Mesendoderm (in vitro differentiated cells): ENCODE results near the gene ITGA11.
A peak's percentile ranks its signal among the peaks of the same experiment; 100 is the strongest.

Source experiments
- DNase-seq: peaks from one replicate; pipeline ENCODE4 v3.0.0; 2013
- H2AK5ac ChIP-seq: 2 replicates; pipeline ENCODE4 v1.6.1; 2013; ENCODE audit warnings: low read length, inconsistent platforms
- H2BK120ac ChIP-seq: 2 replicates; pipeline ENCODE4 v1.6.1; 2013; ENCODE audit warnings: low read depth, mild to moderate bottlenecking, low read length, moderate library complexity, mixed read lengths
- H2BK15ac ChIP-seq: replicated peaks from 2 replicates; pipeline ENCODE4 v1.6.1; 2013; ENCODE audit warnings: low read depth, mild to moderate bottlenecking, moderate library complexity
- H2BK5ac ChIP-seq: 2 replicates; pipeline ENCODE4 v1.6.1; 2013; ENCODE audit warnings: low read length, inconsistent platforms
- H3K18ac ChIP-seq: 2 replicates; pipeline ENCODE4 v1.6.1; 2013; ENCODE audit warnings: mild to moderate bottlenecking, low read length, mixed read lengths
- H3K23ac ChIP-seq: one replicate; pipeline ENCODE4 v1.6.1; 2013; ENCODE audit warnings: low read length
- H3K27ac ChIP-seq: 2 replicates; pipeline ENCODE4 v1.5.1; 2013; ENCODE audit warnings: low read depth, mild to moderate bottlenecking, inconsistent platforms, low read length, moderate library complexity
- H3K27me3 ChIP-seq: 2 replicates; pipeline ENCODE4 v1.6.1; 2013; ENCODE audit warnings: low read length, control low read depth, mild to moderate bottlenecking, inconsistent platforms; ENCODE audit not compliant: insufficient read depth, poor library complexity
- H3K36me3 ChIP-seq: 2 replicates; pipeline ENCODE4 v1.6.1; 2013; ENCODE audit warnings: low read length, inconsistent platforms; ENCODE audit not compliant: control insufficient read depth, insufficient read depth
- H3K4ac ChIP-seq: one replicate; pipeline ENCODE4 v1.6.1; 2013; ENCODE audit warnings: low read depth, mild to moderate bottlenecking, low read length, moderate library complexity
- H3K4me1 ChIP-seq: 2 replicates; pipeline ENCODE4 v1.6.1; 2013; ENCODE audit warnings: low read depth, low read length, inconsistent platforms; ENCODE audit not compliant: control insufficient read depth
- H3K4me2 ChIP-seq: 2 replicates; pipeline ENCODE4 v1.6.1; 2013; ENCODE audit warnings: low read length
- H3K4me3 ChIP-seq: 2 replicates; pipeline ENCODE4 v1.5.1; 2013; ENCODE audit warnings: mild to moderate bottlenecking, low read length
- H3K56ac ChIP-seq: one replicate; pipeline ENCODE4 v1.6.1; 2013; ENCODE audit warnings: low read length
- H3K79me1 ChIP-seq: 2 replicates; pipeline ENCODE4 v1.6.1; 2013; ENCODE audit warnings: low read length, inconsistent platforms
- H3K79me2 ChIP-seq: 2 replicates; pipeline ENCODE4 v1.6.1; 2013; ENCODE audit warnings: mild to moderate bottlenecking, low read length; ENCODE audit not compliant: control insufficient read depth, insufficient read depth
- H3K9ac ChIP-seq: 2 replicates; pipeline ENCODE4 v1.6.1; 2013; ENCODE audit warnings: low read length, inconsistent platforms
- H4K5ac ChIP-seq: one replicate; pipeline ENCODE4 v1.6.1; 2013; ENCODE audit warnings: low read length
- H4K8ac ChIP-seq: one replicate; pipeline ENCODE4 v1.6.1; 2013; ENCODE audit warnings: low read depth, mild to moderate bottlenecking, control low read depth, low read length, moderate library complexity
- WGBS: extraction: QIAGEN DNeasy Blood & Tissue Kit; methylation state at CpG from one replicate; pipeline ENCODE4 v1.1.7; 2013; ENCODE audit warnings: low lambda C conversion rate, missing lambda C conversion rate; ENCODE audit not compliant: insufficient coverage; ENCODE audit errors: extremely low coverage; 5-methylcytosine and 5-hydroxymethylcytosine counted together

The ITGA11 gene

GRCh38 chr15:68284616-68285258 is 147.2 kb downstream of the ITGA11 start:
- Histone ChIP-seq H3K18ac (no peak overlapping the region), H3K27me3 (no peaks in the 10 kb centered on the region), H3K56ac (no peak overlapping the region), H3K4me1 (peaks cover 2% of the 10 kb centered on the region), H3K4me2 (no peak overlapping the region), H3K79me2 (peaks cover 60% of the 10 kb centered on the region), H2BK120ac (no peak overlapping the region), H3K79me1 (peaks cover 8% of the 10 kb centered on the region), H4K8ac (no peak overlapping the region), H3K27ac (no peak overlapping the region), H3K23ac (no peak overlapping the region), H3K9ac (no peak overlapping the region), H2BK15ac (no peak overlapping the region), H3K36me3 (no peaks in the 10 kb centered on the region), H2BK5ac (no peak overlapping the region), H2AK5ac (no peak overlapping the region), H3K4me3 (no peak overlapping the region), H3K4ac (no peak overlapping the region), H4K5ac (no peak overlapping the region)
- WGBS: no CpG with 5 or more reads among the region's 7 CpGs
- no peak for DNase-seq

GRCh38 chr15:68283401-68283800 is 148.6 kb downstream of the ITGA11 start:
- peaks cover 8% of the 10 kb centered on the region for H3K79me1 ChIP-seq
- no peak overlapping the region for H3K4me3 ChIP-seq
- H4K8ac ChIP-seq: no peak overlapping the region
- no peak overlapping the region for H2AK5ac ChIP-seq
- H3K56ac ChIP-seq: no peak overlapping the region
- no peak overlapping the region for H2BK5ac ChIP-seq
- no CpG with 5 or more reads among the region's 2 CpGs for WGBS
- no peak overlapping the region for H3K4ac ChIP-seq
- H3K4me1 ChIP-seq: peaks cover 3% of the 10 kb centered on the region
- no peaks in the 10 kb centered on the region for H3K36me3 ChIP-seq
- H3K9ac ChIP-seq: no peak overlapping the region
- H3K4me2 ChIP-seq: no peak overlapping the region
- no peak for DNase-seq
- peaks cover 65% of the 10 kb centered on the region for H3K79me2 ChIP-seq
- H2BK15ac ChIP-seq: no peak overlapping the region
- H3K27me3 ChIP-seq: no peaks in the 10 kb centered on the region
- H3K27ac ChIP-seq: no peak overlapping the region
- H2BK120ac ChIP-seq: no peak overlapping the region
- no peak overlapping the region for H4K5ac ChIP-seq
- H3K18ac ChIP-seq: no peak overlapping the region
- no peak overlapping the region for H3K23ac ChIP-seq

- H2BK5ac ChIP-seq: no peak overlapping the region
- H3K27ac ChIP-seq: no peak overlapping the region
- no peak overlapping the region for H3K9ac ChIP-seq
- H3K4ac ChIP-seq: no peak overlapping the region
- H2BK15ac ChIP-seq: no peak overlapping the region
- DNase-seq: no peak
- H3K36me3 ChIP-seq: no peaks in the 10 kb centered on the region
- H3K4me2 ChIP-seq: no peak overlapping the region
- no peak overlapping the region for H3K23ac ChIP-seq
- H3K79me1 ChIP-seq: peaks cover 6% of the 10 kb centered on the region
- H2AK5ac ChIP-seq: no peak overlapping the region
- no peaks in the 10 kb centered on the region for H3K27me3 ChIP-seq
- H3K79me2 ChIP-seq: peaks cover 52% of the 10 kb centered on the region
- no peak overlapping the region for H3K18ac ChIP-seq
- H3K4me3 ChIP-seq: no peak overlapping the region
- peaks cover 3% of the 10 kb centered on the region for H3K4me1 ChIP-seq
- H4K8ac ChIP-seq: no peak overlapping the region
- no peak overlapping the region for H2BK120ac ChIP-seq
- no peak overlapping the region for H4K5ac ChIP-seq
- WGBS: no CpG with 5 or more reads among the region's 1 CpG
- no peak overlapping the region for H3K56ac ChIP-seq
Measured at GRCh38 chr15:68281008-68281407, 151.0 kb downstream of the ITGA11 start.

- H3K4me2 ChIP-seq: peak overlapping the region; percentile 7
- no peak overlapping the region for H3K23ac ChIP-seq
- peak overlapping the region; percentile 41 for H3K9ac ChIP-seq
- H3K4ac ChIP-seq: no peak overlapping the region
- H3K4me1 ChIP-seq: peaks cover 3% of the 10 kb centered on the region
- peak overlapping the region; percentile 65 for H3K56ac ChIP-seq
- no peak overlapping the region for H2BK120ac ChIP-seq
- DNase-seq: peak; percentile 44
- WGBS: no CpG with 5 or more reads among the region's 11 CpGs
- no peak overlapping the region for H3K18ac ChIP-seq
- no peak overlapping the region for H4K8ac ChIP-seq
- no peak overlapping the region for H2BK15ac ChIP-seq
- peaks cover 6% of the 10 kb centered on the region for H3K79me1 ChIP-seq
- no peak overlapping the region for H4K5ac ChIP-seq
- no peak overlapping the region for H2BK5ac ChIP-seq
- H3K79me2 ChIP-seq: peaks cover 46% of the 10 kb centered on the region
- H3K27ac ChIP-seq: no peak overlapping the region
- no peaks in the 10 kb centered on the region for H3K27me3 ChIP-seq
- no peaks in the 10 kb centered on the region for H3K36me3 ChIP-seq
- no peak overlapping the region for H2AK5ac ChIP-seq
- H3K4me3 ChIP-seq: no peak overlapping the region
Measured at GRCh38 chr15:68279779-68280753, 151.9 kb downstream of the ITGA11 start.

- H3K23ac ChIP-seq: peak overlapping the region; percentile 54
- no CpG with 5 or more reads among the region's 23 CpGs for WGBS
- H3K79me2 ChIP-seq: peaks cover 38% of the 10 kb centered on the region
- peak overlapping the region; percentile 92 for H3K4me3 ChIP-seq
- H3K4me2 ChIP-seq: peak overlapping the region; percentile 24
- H2BK120ac ChIP-seq: no peak overlapping the region
- no peak overlapping the region for H4K8ac ChIP-seq
- H3K4ac ChIP-seq: no peak overlapping the region
- peaks cover 3% of the 10 kb centered on the region for H3K4me1 ChIP-seq
- H3K36me3 ChIP-seq: no peaks in the 10 kb centered on the region
- H3K79me1 ChIP-seq: peaks cover 5% of the 10 kb centered on the region
- no peaks in the 10 kb centered on the region for H3K27me3 ChIP-seq
- peak overlapping the region; percentile 34 for H2AK5ac ChIP-seq
- H3K9ac ChIP-seq: peak overlapping the region; percentile 96
- DNase-seq: peak; percentile 55
- H3K27ac ChIP-seq: peak overlapping the region; percentile 92
- no peak overlapping the region for H3K18ac ChIP-seq
- peak overlapping the region; percentile 99 for H3K56ac ChIP-seq
- H4K5ac ChIP-seq: no peak overlapping the region
- no peak overlapping the region for H2BK15ac ChIP-seq
- peak overlapping the region; percentile 34 for H2BK5ac ChIP-seq
Measured at GRCh38 chr15:68278595-68279405, 153.2 kb downstream of the ITGA11 start.
